Liver (tissue), 9 donors: Measurements from ENCODE around the gene TCHP. TPM values are rescaled to one million over a fixed set of nuclear protein-coding genes. Genes with fewer than 3 reads are reported as not detected.

ENCODE experiments used
- DNase-seq: peaks from one replicate; pipeline ENCODE4 v3.0.0-alpha.2; 2017; ENCODE audit warnings: low spot score
- H3K27ac ChIP-seq, 2 donors: one replicate each; pipeline ENCODE4 v1.7.0; 2013; ENCODE audit warnings: inconsistent platforms in 2 of 2, low read length in 2 of 2, control low read depth in 1 of 2, low read depth in 1 of 2, mild to moderate bottlenecking in 1 of 2
- H3K27me3 ChIP-seq, 4 donors: one replicate each; pipeline versions ENCODE4 v1.6.1 to v1.7.0; 2013; ENCODE audit warnings: low read length in 3 of 4, inconsistent platforms in 1 of 4, mild to moderate bottlenecking in 1 of 4, moderate library complexity in 1 of 4; ENCODE audit not compliant: control insufficient read depth in 4 of 4, insufficient read depth in 4 of 4
- H3K36me3 ChIP-seq, 4 donors: one replicate each; pipeline versions ENCODE4 v1.6.1 to v1.7.0; 2013; ENCODE audit warnings: low read length in 3 of 4, mild to moderate bottlenecking in 3 of 4, low read depth in 1 of 4, moderate library complexity in 1 of 4; ENCODE audit not compliant: control insufficient read depth in 4 of 4, insufficient read depth in 3 of 4
- H3K4me1 ChIP-seq, 4 donors: one replicate each; pipeline versions ENCODE4 v1.6.1 to v1.7.0; 2013; ENCODE audit warnings: low read length in 3 of 4, mild to moderate bottlenecking in 3 of 4, moderate library complexity in 1 of 4; ENCODE audit not compliant: control insufficient read depth in 4 of 4, insufficient read depth in 4 of 4
- H3K4me3 ChIP-seq, 3 donors: one replicate each; pipeline versions ENCODE4 v1.6.1 to v1.7.0; 2013; ENCODE audit warnings: low read length in 3 of 3, control low read depth in 1 of 3, low read depth in 1 of 3, mild to moderate bottlenecking in 1 of 3
- H3K9ac ChIP-seq, 2 donors: one replicate each; pipeline ENCODE4 v1.7.0; 2013; ENCODE audit warnings: low read length in 2 of 2, mild to moderate bottlenecking in 2 of 2, moderate library complexity in 2 of 2, control low read depth in 1 of 2, low read depth in 1 of 2
- H3K9me3 ChIP-seq, 4 donors: one replicate each; pipeline versions ENCODE4 v1.6.1 to v1.7.0; 2013; ENCODE audit warnings: low read length in 3 of 4; ENCODE audit not compliant: control insufficient read depth in 4 of 4
- ATF3 ChIP-seq: IDR thresholded peaks from 2 replicates; pipeline ENCODE4 v1.6.1; 2016; ENCODE audit warnings: antibody characterized with exemption
- EGR1 ChIP-seq, 2 donors: IDR thresholded peaks; 2 replicates each; pipeline ENCODE4 v1.6.1; 2016 to 2018; ENCODE audit warnings: antibody characterized with exemption in 2 of 2, low read depth in 2 of 2
- FOXA1 ChIP-seq: IDR thresholded peaks from 2 replicates; pipeline ENCODE4 v1.6.1; 2016; ENCODE audit warnings: antibody characterized with exemption
- FOXA2 ChIP-seq: IDR thresholded peaks from 2 replicates; pipeline ENCODE4 v1.6.1; 2016; ENCODE audit warnings: antibody characterized with exemption
- GABPA ChIP-seq, 2 donors: IDR thresholded peaks in 1 of 2; conservative IDR thresholded peaks in 1 of 2; 2 replicates each; pipeline ENCODE4 v1.6.1; 2016; ENCODE audit warnings: antibody characterized with exemption in 2 of 2, mild to moderate bottlenecking in 1 of 2, moderate library complexity in 1 of 2
- HNF4A ChIP-seq, 2 donors: conservative IDR thresholded peaks; 2 replicates each; pipeline ENCODE4 v1.6.1; 2016; ENCODE audit warnings: antibody characterized with exemption in 2 of 2, mild to moderate bottlenecking in 2 of 2
- HNF4G ChIP-seq: IDR thresholded peaks from 2 replicates; pipeline ENCODE4 v1.6.1; 2016; ENCODE audit warnings: antibody characterized with exemption
- JUND ChIP-seq, 2 donors: IDR thresholded peaks; 2 replicates each; pipeline ENCODE4 v1.6.1; 2016; ENCODE audit warnings: antibody characterized with exemption in 2 of 2
- MAX ChIP-seq: IDR thresholded peaks from 2 replicates; pipeline ENCODE4 v1.6.1; 2016; ENCODE audit warnings: antibody characterized with exemption
- NR2F2 ChIP-seq: IDR thresholded peaks from 2 replicates; pipeline ENCODE4 v1.6.1; 2016; ENCODE audit warnings: antibody characterized with exemption
- RAD21 ChIP-seq, 2 donors: IDR thresholded peaks; 2 replicates each; pipeline ENCODE4 v1.6.1; 2016; ENCODE audit warnings: antibody characterized with exemption in 2 of 2, mild to moderate bottlenecking in 2 of 2
- RXRA ChIP-seq, 2 donors: IDR thresholded peaks; 2 replicates each; pipeline ENCODE4 v1.6.1; 2017 to 2018; ENCODE audit warnings: antibody characterized with exemption in 2 of 2, mild to moderate bottlenecking in 1 of 2
- SP1 ChIP-seq: IDR thresholded peaks from 2 replicates; pipeline ENCODE4 v1.6.1; 2018; ENCODE audit warnings: antibody characterized with exemption, mild to moderate bottlenecking
- TAF1 ChIP-seq: conservative IDR thresholded peaks from 2 replicates; pipeline ENCODE4 v1.6.1; 2016; ENCODE audit warnings: antibody characterized with exemption, mild to moderate bottlenecking
- YY1 ChIP-seq: IDR thresholded peaks from 2 replicates; pipeline ENCODE4 v1.6.1; 2016; ENCODE audit warnings: antibody characterized with exemption, mild to moderate bottlenecking
- ZBTB33 ChIP-seq: IDR thresholded peaks from 2 replicates; pipeline ENCODE4 v1.6.1; 2016; ENCODE audit warnings: antibody characterized with exemption
- WGBS: extraction: QIAGEN DNeasy Blood & Tissue Kit; methylation state at CpG from one replicate; pipeline ENCODE4 v1.1.7; 2013; 5-methylcytosine and 5-hydroxymethylcytosine counted together
- polyA plus RNA-seq, 2 donors: library from polyadenylated mRNA; stranded (reverse) in 1 of 2; unstranded in 1 of 2; fragments of 200-250 nt in 1 of 2; fragments of >200 nt in 1 of 2; fragmentation: Nextera tagmentation in 1 of 2; extraction: Ambion mirVana in 1 of 2; gene quantifications; one replicate each; pipeline versions ENCODE4 v1.2.1 to v1.2.3, GENCODE V29; 2013 to 2015
- total RNA-seq, 2 donors: library from RNA; depleted of rRNA; stranded (reverse); fragments of >200 nt; gene quantifications; one replicate each; pipeline ENCODE4 v1.2.3, GENCODE V29; 2014
- TF ChIP-seq, protein P1 (sequence below): fragments of 150-350 bp; IDR thresholded peaks from 2 replicates; pipeline ENCODE4 v1.5.1; 2017; ENCODE audit warnings: improper control_type of control experiment, low read depth, low read length; ENCODE audit not compliant: missing input control
- TF ChIP-seq, protein P2 (sequence below): IDR thresholded peaks from 2 replicates; pipeline ENCODE4 v1.6.1; 2016; ENCODE audit warnings: antibody characterized with exemption, mild to moderate bottlenecking
- donor health status: healthy.
- donor health status: healthy.
- donor health status: healthy.
- donor health status: healthy.
- donor health status: healthy.

TCHP gene
- total and polyA plus RNA-seq, 4 donors, result 5.0 to 9.8 (median 5.2) TPM

DNA sequence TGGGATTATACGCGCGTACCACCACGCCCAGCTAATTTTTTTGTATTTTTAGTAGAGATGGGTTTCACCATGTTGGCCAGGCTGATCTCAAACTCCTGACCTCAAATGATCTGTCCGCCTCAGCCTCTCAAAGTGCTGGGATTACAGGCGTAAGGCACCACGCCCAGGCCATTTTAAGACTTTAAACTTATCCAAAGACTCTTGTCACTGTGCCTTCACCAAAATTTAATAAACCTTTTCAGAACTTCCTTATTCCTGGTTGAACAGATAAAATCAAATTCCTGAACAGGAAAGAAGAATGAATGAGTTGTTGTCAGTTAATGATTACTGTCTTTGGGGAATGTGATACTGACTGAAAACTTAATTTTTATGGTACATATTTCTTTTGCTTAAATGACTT lies 58.3 kb downstream of the TCHP start:
- TF ChIP-seq ATF3 (no peak), HNF4A (conservative IDR thresholded peaks at IDR 0.05) (no peak), MAX (no peak), YY1 (no peak), EGR1 (IDR thresholded peaks at IDR 0.05; ENCODE audit: low read depth in 2 of 2) (no peak), GABPA (IDR thresholded peaks at IDR 0.05 in 1 of 2, conservative IDR thresholded peaks at IDR 0.05 in 1 of 2) (no peak), FOXA2 (no peak), NR2F2 (no peak), RAD21 (IDR thresholded peaks at IDR 0.05) (no peak), TAF1 (no peak), SP1 (no peak), RXRA (IDR thresholded peaks at IDR 0.05) (no peak), FOXA1 (no peak), ZBTB33 (no peak), JUND (IDR thresholded peaks at IDR 0.05) (no peak), HNF4G (no peak)
- TF ChIP-seq, protein P1, sequence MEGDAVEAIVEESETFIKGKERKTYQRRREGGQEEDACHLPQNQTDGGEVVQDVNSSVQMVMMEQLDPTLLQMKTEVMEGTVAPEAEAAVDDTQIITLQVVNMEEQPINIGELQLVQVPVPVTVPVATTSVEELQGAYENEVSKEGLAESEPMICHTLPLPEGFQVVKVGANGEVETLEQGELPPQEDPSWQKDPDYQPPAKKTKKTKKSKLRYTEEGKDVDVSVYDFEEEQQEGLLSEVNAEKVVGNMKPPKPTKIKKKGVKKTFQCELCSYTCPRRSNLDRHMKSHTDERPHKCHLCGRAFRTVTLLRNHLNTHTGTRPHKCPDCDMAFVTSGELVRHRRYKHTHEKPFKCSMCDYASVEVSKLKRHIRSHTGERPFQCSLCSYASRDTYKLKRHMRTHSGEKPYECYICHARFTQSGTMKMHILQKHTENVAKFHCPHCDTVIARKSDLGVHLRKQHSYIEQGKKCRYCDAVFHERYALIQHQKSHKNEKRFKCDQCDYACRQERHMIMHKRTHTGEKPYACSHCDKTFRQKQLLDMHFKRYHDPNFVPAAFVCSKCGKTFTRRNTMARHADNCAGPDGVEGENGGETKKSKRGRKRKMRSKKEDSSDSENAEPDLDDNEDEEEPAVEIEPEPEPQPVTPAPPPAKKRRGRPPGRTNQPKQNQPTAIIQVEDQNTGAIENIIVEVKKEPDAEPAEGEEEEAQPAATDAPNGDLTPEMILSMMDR, result no peak
- TF ChIP-seq, protein P2, sequence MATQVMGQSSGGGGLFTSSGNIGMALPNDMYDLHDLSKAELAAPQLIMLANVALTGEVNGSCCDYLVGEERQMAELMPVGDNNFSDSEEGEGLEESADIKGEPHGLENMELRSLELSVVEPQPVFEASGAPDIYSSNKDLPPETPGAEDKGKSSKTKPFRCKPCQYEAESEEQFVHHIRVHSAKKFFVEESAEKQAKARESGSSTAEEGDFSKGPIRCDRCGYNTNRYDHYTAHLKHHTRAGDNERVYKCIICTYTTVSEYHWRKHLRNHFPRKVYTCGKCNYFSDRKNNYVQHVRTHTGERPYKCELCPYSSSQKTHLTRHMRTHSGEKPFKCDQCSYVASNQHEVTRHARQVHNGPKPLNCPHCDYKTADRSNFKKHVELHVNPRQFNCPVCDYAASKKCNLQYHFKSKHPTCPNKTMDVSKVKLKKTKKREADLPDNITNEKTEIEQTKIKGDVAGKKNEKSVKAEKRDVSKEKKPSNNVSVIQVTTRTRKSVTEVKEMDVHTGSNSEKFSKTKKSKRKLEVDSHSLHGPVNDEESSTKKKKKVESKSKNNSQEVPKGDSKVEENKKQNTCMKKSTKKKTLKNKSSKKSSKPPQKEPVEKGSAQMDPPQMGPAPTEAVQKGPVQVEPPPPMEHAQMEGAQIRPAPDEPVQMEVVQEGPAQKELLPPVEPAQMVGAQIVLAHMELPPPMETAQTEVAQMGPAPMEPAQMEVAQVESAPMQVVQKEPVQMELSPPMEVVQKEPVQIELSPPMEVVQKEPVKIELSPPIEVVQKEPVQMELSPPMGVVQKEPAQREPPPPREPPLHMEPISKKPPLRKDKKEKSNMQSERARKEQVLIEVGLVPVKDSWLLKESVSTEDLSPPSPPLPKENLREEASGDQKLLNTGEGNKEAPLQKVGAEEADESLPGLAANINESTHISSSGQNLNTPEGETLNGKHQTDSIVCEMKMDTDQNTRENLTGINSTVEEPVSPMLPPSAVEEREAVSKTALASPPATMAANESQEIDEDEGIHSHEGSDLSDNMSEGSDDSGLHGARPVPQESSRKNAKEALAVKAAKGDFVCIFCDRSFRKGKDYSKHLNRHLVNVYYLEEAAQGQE, result no peak
- peaks cover 3 to 22% (median 17%) of the 10 kb centered on the region in 4 donors for H3K36me3 ChIP-seq
- H3K9ac ChIP-seq, result no peak overlapping the region
- H3K4me1 ChIP-seq, result peaks cover 0 to 8% (median 5%) of the 10 kb centered on the region in 4 donors
- no peaks in the 10 kb centered on the region for H3K9me3 ChIP-seq
- no peak for DNase-seq
- H3K4me3 ChIP-seq, result no peak overlapping the region
- no peaks in the 10 kb centered on the region for H3K27me3 ChIP-seq
- H3K27ac ChIP-seq, result no peak overlapping the region
- WGBS, result 98% methylated on average over 7 of the region's 7 CpGs
